ENCODE results near the gene CARD14. TPM values are rescaled to one million over a fixed set of nuclear protein-coding genes. Genes with fewer than 3 reads are reported as not detected.

CARD14 gene
- total and polyA plus RNA-seq, 2 experiments from 2014 or later = 0.08 to 0.52 TPM

GRCh38 chr17:80123791-80124190 lies 46.0 kb upstream of the CARD14 start:
- no peaks in the 10 kb centered on the region for H3K36me3 ChIP-seq (ENCODE audit: insufficient read depth)
- H3F3A ChIP-seq (replicated peaks; ENCODE audit: low read depth) = peaks cover 10% of the 10 kb centered on the region; the same call in 1 of the 2 replicates
- peak overlapping the region; percentile 29 for H3K4me2 ChIP-seq
- TF ChIP-seq ZNF462 (CRISPR knock-in tag; IDR thresholded peaks at IDR 0.05) (no peak), ZNF114 (CRISPR knock-in tag; IDR thresholded peaks at IDR 0.05) (no peak), CTCF (conservative IDR thresholded peaks at IDR 0.05; ENCODE audit: low read depth in 2 of 2) (no peak), EZH2 (IDR thresholded peaks at IDR 0.05; ENCODE audit: low read depth, unreplicated experiment) (no peak), ETS1 (IDR thresholded peaks at IDR 0.05) (no peak), JUNB (IDR thresholded peaks at IDR 0.05; ENCODE audit: unreplicated experiment) (no peak), ZNF331 (CRISPR knock-in tag; IDR thresholded peaks at IDR 0.05; ENCODE audit: low read depth) (no peak), CREB1 (CRISPR knock-in tag; IDR thresholded peaks at IDR 0.05; ENCODE audit: low read depth) (no peak), EZH2phosphoT487 (IDR thresholded peaks at IDR 0.05; ENCODE audit: unreplicated experiment) (no peak), REST (IDR thresholded peaks at IDR 0.05; ENCODE audit: unreplicated experiment) (no peak), POLR2AphosphoS5 (IDR thresholded peaks at IDR 0.05; ENCODE audit: low read depth) (no peak), NANOG (IDR thresholded peaks at IDR 0.05; ENCODE audit: borderline replicate concordance) (no peak), STAT1 (IDR thresholded peaks at IDR 0.05; ENCODE audit: unreplicated experiment) (no peak)
- H3K27me3 ChIP-seq (ENCODE audit: insufficient read depth) = no peaks in the 10 kb centered on the region
- Mint-ChIP-seq H3K36me3 (ENCODE audit: low read depth) (no peaks in the 10 kb centered on the region), H3K9me3 (no peaks in the 10 kb centered on the region), H3K4me1 (peaks cover 16% of the 10 kb centered on the region), H3K4me3 (peak overlapping the region; percentile 50; the same call in 1 of the 3 replicates), H3K27me3 (ENCODE audit: insufficient read depth, low read depth, poor library complexity) (peaks cover 12% of the 10 kb centered on the region), H3K27ac (peak overlapping the region; percentile 83)
- peaks cover 12% of the 10 kb centered on the region for H3K4me1 ChIP-seq (ENCODE audit: insufficient read depth)
- H3K9me2 ChIP-seq (ENCODE audit: insufficient read depth) = no peaks in the 10 kb centered on the region
- ATAC-seq = peak; percentile 7
- H2AFZ ChIP-seq = peak overlapping the region; percentile 82
- no peak for DNase-seq (ENCODE audit: low spot score)
- no peaks in the 10 kb centered on the region for H3K79me2 ChIP-seq (replicated peaks; ENCODE audit: insufficient read depth)
- peak overlapping the region; percentile 10; the same call in 1 of the 2 replicates for H3K27ac ChIP-seq (ENCODE audit: low read depth)
- H3K4me3 ChIP-seq = no peak overlapping the region
- H4K20me1 ChIP-seq (replicated peaks; ENCODE audit: insufficient read depth) = no peaks in the 10 kb centered on the region
